Memory B cell (primary cell): Measurements from ENCODE around the gene ITGA8.
"Not testable (repeated sequence)": the region's sequence is repeated elsewhere in the genome, so short reads cannot be mapped to it uniquely, and the experiment has no call there.

Experiments
- ATAC-seq: fragments of 150-1000 bp; cut with Tn5 transposase; 2 replicates; pipeline ENCODE4 v1.10.0; 2021; ENCODE audit warnings: low read depth, mild to moderate bottlenecking, moderate library complexity
- DNase-seq, 2 donors: peaks; one replicate each; pipeline ENCODE4 v3.0.0; 2022; ENCODE audit warnings: low spot score in 2 of 2
- H3K27ac Mint-ChIP-seq: one replicate; pipeline ENCODE4 v1.8.0; 2022; ENCODE audit warnings: mild to moderate bottlenecking, moderate library complexity, mixed read lengths
- H3K27me3 Mint-ChIP-seq: one replicate; pipeline ENCODE4 v1.8.0; 2022; ENCODE audit warnings: mixed read lengths
- H3K36me3 Mint-ChIP-seq: one replicate; pipeline ENCODE4 v1.8.0; 2022; ENCODE audit warnings: mild to moderate bottlenecking, mixed read lengths
- H3K4me1 Mint-ChIP-seq: one replicate; pipeline ENCODE4 v1.8.0; 2022; ENCODE audit warnings: mixed read lengths
- H3K4me3 Mint-ChIP-seq: one replicate; pipeline ENCODE4 v1.8.0; 2022; ENCODE audit warnings: mild to moderate bottlenecking, moderate library complexity, mixed read lengths
- H3K9me3 Mint-ChIP-seq: one replicate; pipeline ENCODE4 v1.8.0; 2022; ENCODE audit warnings: mixed read lengths

ITGA8 gene

DNA sequence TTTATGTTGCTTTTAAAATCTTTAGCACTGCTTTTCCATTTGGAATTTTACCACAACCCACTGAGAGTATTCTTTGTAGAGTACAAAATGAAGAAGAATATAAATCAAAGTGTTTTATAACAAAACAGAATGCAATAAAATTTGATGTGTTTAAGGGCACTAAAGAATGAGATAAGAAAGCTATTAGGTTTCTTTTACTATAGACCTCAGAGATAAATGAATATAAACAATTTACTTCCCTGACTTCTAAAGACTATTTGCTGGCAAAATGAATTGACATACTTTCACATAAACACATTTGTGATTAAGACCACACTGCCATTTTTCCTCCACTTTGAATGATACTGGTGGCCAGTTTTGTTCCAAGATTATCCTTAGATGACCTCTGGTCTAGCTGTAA lies 124.5 kb downstream of the ITGA8 start:
- H3K27ac Mint-ChIP-seq: no peak overlapping the region
- H3K27me3 Mint-ChIP-seq: no peaks in the 10 kb centered on the region
- H3K36me3 Mint-ChIP-seq: no peaks in the 10 kb centered on the region
- no peaks in the 10 kb centered on the region for H3K4me1 Mint-ChIP-seq
- ATAC-seq (no peak), DNase-seq (no peak)
- peaks cover 1% of the 10 kb centered on the region for H3K9me3 Mint-ChIP-seq
- no peak overlapping the region for H3K4me3 Mint-ChIP-seq

DNA sequence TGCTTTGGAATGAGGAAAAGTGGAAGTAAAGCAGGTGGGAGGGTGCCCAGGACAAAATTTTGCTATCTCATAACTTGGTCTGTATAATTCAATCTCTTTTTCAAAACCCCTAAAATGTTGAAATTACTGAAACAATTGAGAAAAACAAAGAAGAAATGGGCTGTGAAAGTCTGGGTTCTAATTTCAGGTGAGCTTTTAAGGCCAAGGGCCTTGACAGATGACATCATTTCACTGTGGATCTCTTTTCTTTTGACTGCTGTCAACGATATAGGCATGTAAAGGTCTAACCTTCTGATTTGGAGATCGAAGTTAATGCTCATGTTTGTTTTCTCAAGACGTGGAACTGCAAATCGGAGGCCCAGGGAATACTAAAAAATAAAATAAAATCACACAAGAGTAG lies 127.8 kb downstream of the ITGA8 start:
- Mint-ChIP-seq H3K36me3 (no peaks in the 10 kb centered on the region), H3K27me3 (no peaks in the 10 kb centered on the region), H3K4me1 (no peaks in the 10 kb centered on the region), H3K9me3 (no peaks in the 10 kb centered on the region), H3K4me3 (no peak overlapping the region), H3K27ac (no peak overlapping the region)
- no peak for DNase-seq
- no peak for ATAC-seq

DNA sequence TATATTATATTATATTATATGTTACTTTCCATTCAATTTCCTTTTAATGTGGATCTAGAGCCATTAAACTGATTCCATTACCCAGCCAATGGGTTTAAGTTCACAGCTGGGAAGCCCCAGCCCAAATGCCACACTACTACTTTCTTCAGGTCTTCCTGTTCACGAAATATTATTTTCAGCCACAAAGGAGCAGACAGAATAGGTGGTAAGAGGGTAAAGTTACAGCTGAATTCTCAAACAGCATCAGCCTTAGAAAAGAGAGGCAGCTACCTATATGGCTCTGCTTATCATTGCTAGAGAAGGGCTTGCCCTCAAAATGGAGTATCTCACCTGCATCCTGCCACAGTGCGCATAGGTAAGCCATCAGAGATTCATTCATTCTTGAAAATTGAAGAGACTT lies 128.3 kb downstream of the ITGA8 start:
- Mint-ChIP-seq H3K4me3 (no peak overlapping the region), H3K9me3 (no peaks in the 10 kb centered on the region), H3K27ac (no peak overlapping the region), H3K27me3 (no peaks in the 10 kb centered on the region), H3K36me3 (no peaks in the 10 kb centered on the region), H3K4me1 (no peaks in the 10 kb centered on the region)
- DNase-seq (no peak), ATAC-seq (no peak)

DNA sequence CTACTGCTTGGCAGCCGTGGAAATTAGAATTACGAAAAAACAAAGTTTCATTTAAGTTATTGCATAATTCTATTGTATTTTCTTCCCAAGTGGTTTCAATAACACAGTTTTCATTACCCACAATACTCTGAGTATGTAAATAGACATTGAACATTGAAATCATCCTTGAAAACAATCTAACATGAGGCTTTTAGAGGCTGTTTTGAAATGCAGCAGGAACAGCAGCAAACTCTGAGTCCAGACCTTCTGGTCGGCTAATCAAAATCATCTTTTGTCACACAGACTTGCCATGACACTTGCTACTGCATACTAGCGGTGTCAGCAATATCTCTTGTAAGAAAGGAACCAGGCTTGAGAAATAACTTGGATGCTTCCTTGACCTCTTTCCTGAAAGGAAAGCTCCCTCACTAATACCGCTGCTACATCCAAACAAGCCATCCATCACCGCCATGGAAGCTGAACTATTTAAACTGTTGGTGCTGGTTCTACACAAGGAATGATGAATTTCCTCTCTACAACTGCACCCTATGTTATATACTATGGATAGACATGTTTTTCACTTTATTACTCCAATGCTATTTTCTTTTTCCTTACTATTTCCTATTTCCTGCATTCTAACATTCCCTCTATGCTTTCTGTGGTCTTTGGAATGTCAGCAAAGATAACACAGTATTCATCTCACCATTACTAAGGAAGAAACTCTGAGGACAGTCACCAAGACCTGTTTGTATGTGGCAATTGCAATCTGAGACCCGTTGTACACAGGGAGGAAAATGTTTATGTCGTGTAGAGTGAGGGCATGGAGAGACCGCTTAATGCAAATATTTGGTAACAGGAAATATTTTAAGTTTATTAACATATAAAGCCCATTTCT lies 130.8 kb downstream of the ITGA8 start:
- ATAC-seq: no peak
- Mint-ChIP-seq H3K27me3 (no peaks in the 10 kb centered on the region), H3K27ac (no peak overlapping the region), H3K4me3 (no peak overlapping the region), H3K36me3 (no peaks in the 10 kb centered on the region), H3K4me1 (no peaks in the 10 kb centered on the region), H3K9me3 (no peaks in the 10 kb centered on the region)
- no peak for DNase-seq

DNA sequence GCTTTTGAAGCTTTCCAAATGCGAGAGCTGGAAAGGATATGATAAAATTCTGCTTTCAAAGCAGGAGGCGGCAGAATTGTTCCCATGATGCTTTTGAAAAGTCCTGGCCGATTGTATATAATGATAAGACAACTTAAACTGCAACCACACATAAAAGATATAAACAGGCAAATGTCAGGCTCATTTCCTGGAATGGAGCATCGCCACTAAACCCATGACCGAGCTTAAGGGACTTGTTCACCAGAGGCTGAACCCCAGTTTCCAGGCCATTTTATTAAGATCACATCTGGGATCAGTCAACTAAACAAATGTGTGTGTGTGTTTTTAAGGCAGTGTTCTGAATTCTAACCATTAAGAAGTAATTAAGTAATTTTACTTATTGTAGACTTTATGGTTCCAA lies 131.6 kb downstream of the ITGA8 start:
- Mint-ChIP-seq H3K4me3 (no peak overlapping the region), H3K27me3 (no peaks in the 10 kb centered on the region), H3K27ac (no peak overlapping the region), H3K36me3 (no peaks in the 10 kb centered on the region), H3K4me1 (no peaks in the 10 kb centered on the region), H3K9me3 (no peaks in the 10 kb centered on the region)
- DNase-seq (no peak), ATAC-seq (no peak)

DNA sequence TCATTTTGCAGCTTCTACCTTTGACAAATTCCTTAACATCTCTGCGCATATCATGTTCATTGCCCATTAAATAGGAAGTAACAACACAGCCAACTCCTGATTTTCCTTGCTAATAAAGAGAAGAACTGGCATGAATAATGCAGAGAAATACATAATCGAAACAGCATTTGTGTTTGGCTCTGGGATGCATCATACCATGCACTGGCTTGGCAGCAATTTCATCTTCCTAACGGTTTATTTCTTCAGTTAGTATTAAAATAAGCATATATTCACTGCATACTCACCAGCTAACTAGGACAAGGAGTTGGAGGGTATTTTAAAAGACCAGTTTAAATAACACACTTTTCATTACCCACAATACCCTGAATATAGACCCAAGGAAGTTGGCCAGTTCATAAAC lies 132.5 kb downstream of the ITGA8 start:
- no peak overlapping the region for H3K4me3 Mint-ChIP-seq
- H3K9me3 Mint-ChIP-seq: no peaks in the 10 kb centered on the region
- ATAC-seq: no peak

GRCh38 chr10:15585303-15585715 lies 134.4 kb downstream of the ITGA8 start:
- H3K9me3 Mint-ChIP-seq: peaks cover 3% of the 10 kb centered on the region
- no peaks in the 10 kb centered on the region for H3K27me3 Mint-ChIP-seq
- ATAC-seq (no peak), DNase-seq (no peak)
- H3K4me3 Mint-ChIP-seq: no peak overlapping the region
- H3K4me1 Mint-ChIP-seq: no peaks in the 10 kb centered on the region
- H3K27ac Mint-ChIP-seq: no peak overlapping the region
- H3K36me3 Mint-ChIP-seq: no peaks in the 10 kb centered on the region

More for the DNA sequence above, 132.5 kb downstream of the ITGA8 start:
- no peaks in the 10 kb centered on the region for H3K4me1 Mint-ChIP-seq
- H3K27ac Mint-ChIP-seq: no peak overlapping the region
- no peaks in the 10 kb centered on the region for H3K27me3 Mint-ChIP-seq
- H3K36me3 Mint-ChIP-seq: no peaks in the 10 kb centered on the region
- DNase-seq: no peak

- not testable (repeated sequence) for H3K4me1 Mint-ChIP-seq, DNase-seq, H3K9me3 Mint-ChIP-seq, H3K27ac Mint-ChIP-seq, ATAC-seq, H3K36me3 Mint-ChIP-seq, H3K27me3 Mint-ChIP-seq, H3K4me3 Mint-ChIP-seq
Measured at GRCh38 chr10:15582972-15583371, 136.8 kb downstream of the ITGA8 start.

DNA sequence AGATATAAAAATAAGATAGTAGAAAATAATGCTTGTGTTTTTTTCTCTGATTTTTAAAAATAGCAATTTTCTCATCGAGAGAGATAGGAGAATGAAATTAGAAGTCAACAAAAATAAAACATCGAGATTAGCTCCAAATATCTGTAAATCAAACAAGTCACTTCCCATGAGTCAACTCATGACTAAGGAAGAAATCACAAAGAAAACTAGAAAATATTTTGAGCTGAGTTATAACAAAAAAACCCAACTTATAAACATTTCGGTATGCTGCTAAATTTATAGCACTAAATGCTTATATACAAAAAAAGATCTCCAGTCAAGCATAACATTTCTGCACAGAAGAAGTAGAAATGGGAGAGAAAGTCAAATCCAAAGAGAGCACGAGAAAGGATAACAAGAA lies 140.1 kb downstream of the ITGA8 start:
- no peaks in the 10 kb centered on the region for H3K36me3 Mint-ChIP-seq
- no peak overlapping the region for H3K4me3 Mint-ChIP-seq
- no peaks in the 10 kb centered on the region for H3K4me1 Mint-ChIP-seq
- no peak overlapping the region for H3K27ac Mint-ChIP-seq
- no peak for DNase-seq
- H3K27me3 Mint-ChIP-seq: no peaks in the 10 kb centered on the region
- peaks cover 3% of the 10 kb centered on the region for H3K9me3 Mint-ChIP-seq
- ATAC-seq: no peak

DNA sequence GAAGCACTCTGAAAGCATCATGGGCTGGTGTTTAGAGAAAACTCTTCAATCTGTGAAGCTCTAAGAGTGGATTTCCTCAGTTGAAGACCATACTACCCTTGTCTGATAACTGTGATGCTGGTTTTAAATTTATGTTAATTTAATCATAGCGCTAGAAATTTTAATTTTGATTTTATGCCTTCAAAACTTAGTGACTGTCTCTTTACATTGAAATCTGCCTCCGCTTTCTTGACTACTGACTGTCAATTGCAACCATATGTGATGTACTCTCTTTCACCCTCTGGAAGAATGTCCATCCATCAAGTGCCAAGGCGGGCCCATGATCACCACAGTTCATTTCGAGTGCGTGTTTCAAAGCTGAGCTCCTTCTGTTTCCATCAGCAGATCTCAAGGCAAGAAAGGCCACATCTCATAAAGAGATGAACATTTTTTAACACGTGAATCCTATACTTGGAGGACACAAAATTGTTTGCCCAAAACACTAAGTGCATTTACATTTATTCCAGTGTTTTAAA lies 147.1 kb downstream of the ITGA8 start:
- Mint-ChIP-seq H3K27ac (no peak overlapping the region), H3K36me3 (no peaks in the 10 kb centered on the region), H3K9me3 (no peaks in the 10 kb centered on the region), H3K27me3 (no peaks in the 10 kb centered on the region), H3K4me3 (no peak overlapping the region), H3K4me1 (no peaks in the 10 kb centered on the region)
- ATAC-seq (no peak), DNase-seq (no peak)

DNA sequence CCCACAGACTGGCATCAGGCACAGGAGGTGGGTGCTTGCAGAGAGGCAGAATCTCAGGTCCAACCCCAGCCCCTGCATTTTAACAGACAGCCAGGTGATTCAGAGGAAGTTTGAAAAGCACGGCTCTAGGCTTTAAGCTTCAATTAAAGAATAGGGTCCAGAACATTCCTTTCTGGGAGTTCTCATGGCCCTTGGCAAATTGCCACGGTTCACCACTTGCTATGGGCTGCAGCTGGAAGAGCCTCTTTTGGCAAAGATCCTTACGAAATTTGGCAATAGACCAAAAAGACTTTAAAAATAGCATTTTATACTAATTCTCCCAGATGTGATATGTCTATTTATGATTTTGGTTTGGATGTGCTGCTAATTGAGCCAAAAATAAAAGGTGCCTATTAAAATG lies 148.1 kb downstream of the ITGA8 start:
- no peak for DNase-seq
- H3K36me3 Mint-ChIP-seq: no peaks in the 10 kb centered on the region
- H3K27me3 Mint-ChIP-seq: no peaks in the 10 kb centered on the region
- no peaks in the 10 kb centered on the region for H3K9me3 Mint-ChIP-seq
- H3K27ac Mint-ChIP-seq: no peak overlapping the region
- H3K4me3 Mint-ChIP-seq: no peak overlapping the region
- no peaks in the 10 kb centered on the region for H3K4me1 Mint-ChIP-seq
- ATAC-seq: no peak

GRCh38 chr10:15570738-15571339 lies 148.9 kb downstream of the ITGA8 start:
- H3K4me1 Mint-ChIP-seq: no peaks in the 10 kb centered on the region
- no peak overlapping the region for H3K27ac Mint-ChIP-seq
- H3K9me3 Mint-ChIP-seq: no peaks in the 10 kb centered on the region
- no peak overlapping the region for H3K4me3 Mint-ChIP-seq
- H3K36me3 Mint-ChIP-seq: no peaks in the 10 kb centered on the region
- H3K27me3 Mint-ChIP-seq: no peaks in the 10 kb centered on the region
- ATAC-seq: no peak
- DNase-seq: no peak

GRCh38 chr10:15567952-15568351 lies 151.8 kb downstream of the ITGA8 start:
- ATAC-seq (no peak), DNase-seq (no peak)
- no peaks in the 10 kb centered on the region for H3K36me3 Mint-ChIP-seq
- H3K4me1 Mint-ChIP-seq: no peaks in the 10 kb centered on the region
- H3K27me3 Mint-ChIP-seq: peaks cover 2% of the 10 kb centered on the region
- H3K9me3 Mint-ChIP-seq: peaks cover 2% of the 10 kb centered on the region
- H3K4me3 Mint-ChIP-seq: no peak overlapping the region
- H3K27ac Mint-ChIP-seq: no peak overlapping the region

DNA sequence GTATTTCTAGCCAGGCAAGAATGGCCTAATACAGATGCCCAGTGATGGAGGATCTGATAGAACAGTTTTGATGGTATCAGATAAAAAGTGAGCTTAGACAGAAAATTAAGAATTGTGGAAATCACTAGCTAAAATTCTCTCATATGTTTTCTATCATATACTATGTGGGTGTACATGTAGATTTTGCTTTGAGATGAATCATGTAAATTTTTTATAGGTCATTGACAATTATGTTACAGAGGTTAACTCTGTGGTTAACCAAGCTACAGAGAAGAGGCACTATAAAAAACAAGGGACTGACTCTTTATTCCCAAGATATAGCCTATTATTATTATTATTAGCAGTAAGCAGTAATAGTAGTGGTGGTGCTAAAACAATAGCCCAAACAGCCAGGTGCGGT lies 156.5 kb downstream of the ITGA8 start:
- Mint-ChIP-seq H3K27me3 (peaks cover 4% of the 10 kb centered on the region), H3K9me3 (peaks cover 6% of the 10 kb centered on the region), H3K4me3 (no peak overlapping the region), H3K27ac (no peak overlapping the region), H3K36me3 (no peaks in the 10 kb centered on the region), H3K4me1 (no peaks in the 10 kb centered on the region)
- ATAC-seq (no peak), DNase-seq (no peak)

DNA sequence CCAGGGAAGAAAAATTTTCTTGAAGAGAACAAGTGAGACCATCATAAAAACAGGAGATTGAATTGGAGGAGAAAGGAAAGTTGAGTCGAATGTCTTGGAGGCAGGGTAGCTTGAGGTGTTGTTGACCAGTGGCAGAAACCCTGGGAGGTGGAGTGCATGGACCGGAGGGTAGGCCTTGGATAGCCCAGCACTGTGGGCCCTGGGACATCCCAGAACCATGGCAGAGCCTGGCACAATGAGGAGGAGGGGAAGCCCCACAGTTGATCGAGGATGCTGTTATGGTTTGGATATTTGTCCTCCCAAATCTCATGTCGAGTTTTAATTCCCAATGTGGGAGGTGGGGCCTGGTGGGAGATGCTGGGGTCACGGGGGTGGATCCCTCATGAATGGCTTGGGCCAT lies 157.1 kb downstream of the ITGA8 start:
- Mint-ChIP-seq H3K27ac (no peak overlapping the region), H3K27me3 (peaks cover 4% of the 10 kb centered on the region), H3K9me3 (peaks cover 6% of the 10 kb centered on the region), H3K4me1 (no peaks in the 10 kb centered on the region), H3K36me3 (no peaks in the 10 kb centered on the region), H3K4me3 (no peak overlapping the region)
- ATAC-seq: no peak
- DNase-seq: no peak
